Tibial artery (tissue), 4 donors: ENCODE results near the gene ZNF462.

ENCODE experiments used
- DNase-seq, 2 donors: peaks; one replicate each; pipeline ENCODE4 v3.0.0-alpha.2; 2019
- H3K27ac ChIP-seq, 2 donors: fragments of 200-600 bp; sonication (generic) in 1 of 2; 1 replicate in 1 of 2; 2 replicates in 1 of 2; pipeline ENCODE4 v1.5.1; 2018 to 2019; ENCODE audit warnings: mild to moderate bottlenecking in 1 of 2
- H3K27me3 ChIP-seq, 2 donors: fragments of 200-600 bp; sonication (generic) in 1 of 2; one replicate each; pipeline versions ENCODE4 v1.5.1 to v1.6.0; 2016 to 2019
- H3K36me3 ChIP-seq, 3 donors: fragments of 200-600 bp; sonication (generic) in 2 of 3; one replicate each; pipeline ENCODE4 v1.5.1; 2016 to 2019; ENCODE audit warnings: mild to moderate bottlenecking in 2 of 3
- H3K4me1 ChIP-seq, 4 donors: fragments of 200-600 bp; sonication (generic) in 2 of 4; 1 replicate in 3 of 4; 2 replicates in 1 of 4; pipeline ENCODE4 v1.5.1; 2016 to 2019
- H3K4me3 ChIP-seq, 2 donors: fragments of 200-600 bp; sonication (generic) in 1 of 2; 1 replicate in 1 of 2; 2 replicates in 1 of 2; pipeline ENCODE4 v1.5.1; 2018 to 2019; ENCODE audit warnings: mild to moderate bottlenecking in 2 of 2
- H3K9me3 ChIP-seq, 3 donors: fragments of 200-600 bp; sonication (generic) in 1 of 3; one replicate each; pipeline ENCODE4 v1.5.1; 2016 to 2019
- CTCF ChIP-seq, 2 experiments: fragments of 200-600 bp in 1 of 2; fragments of 450-650 bp in 1 of 2; IDR thresholded peaks; one replicate each; pipeline ENCODE4 v1.5.1; 2017 to 2019; ENCODE audit warnings: antibody characterized with exemption in 2 of 2, mild to moderate bottlenecking in 1 of 2, moderate library complexity in 1 of 2
- intact Hi-C: fragments of 100-400 bp; cut with DNase I; formaldehyde crosslinking; loops from one replicate; pipeline ENCODE4 v1.15.0; 2023; ENCODE audit warnings: low total_unique reads

The ZNF462 gene

GRCh38 chr9:106969696-106970095, 106.7 kb downstream of the ZNF462 start:
- intact Hi-C loops: no loop called here
- H3K27ac ChIP-seq: no peak overlapping the region
- no peak for DNase-seq

GRCh38 chr9:106970219-106970975, 107.4 kb downstream of the ZNF462 start:
- TF ChIP-seq CTCF (IDR thresholded peaks at IDR 0.05): no peak
- no peaks in the 10 kb centered on the region for H3K9me3 ChIP-seq
- no peaks in the 10 kb centered on the region for H3K4me1 ChIP-seq
- H3K36me3 ChIP-seq: peaks cover 19 to 31% (median 27%) of the 10 kb centered on the region in 3 donors
- intact Hi-C loops: no loop called here
- H3K27ac ChIP-seq: no peak overlapping the region
- H3K27me3 ChIP-seq: no peaks in the 10 kb centered on the region
- no peak overlapping the region for H3K4me3 ChIP-seq
- no peak for DNase-seq

More at GRCh38 chr9:106969696-106970095, 106.7 kb downstream of the ZNF462 start:
- Histone ChIP-seq H3K4me1 (no peaks in the 10 kb centered on the region), H3K4me3 (no peak overlapping the region), H3K27me3 (no peaks in the 10 kb centered on the region), H3K36me3 (peaks cover 19 to 24% (median 20%) of the 10 kb centered on the region in 3 donors), H3K9me3 (no peaks in the 10 kb centered on the region)
- TF ChIP-seq CTCF (IDR thresholded peaks at IDR 0.05): no peak

GRCh38 chr9:106970976-106971457, 108.1 kb downstream of the ZNF462 start:
- no peak for DNase-seq
- TF ChIP-seq CTCF (IDR thresholded peaks at IDR 0.05): no peak
- peaks cover 19 to 37% (median 32%) of the 10 kb centered on the region in 3 donors for H3K36me3 ChIP-seq
- H3K4me1 ChIP-seq: no peaks in the 10 kb centered on the region
- H3K27me3 ChIP-seq: no peaks in the 10 kb centered on the region
- no peaks in the 10 kb centered on the region for H3K9me3 ChIP-seq
- no peak overlapping the region for H3K4me3 ChIP-seq
- no peak overlapping the region for H3K27ac ChIP-seq
- intact Hi-C loops: no loop called here

GRCh38 chr9:106972082-106972481, 109.1 kb downstream of the ZNF462 start:
- no peak for TF ChIP-seq CTCF (IDR thresholded peaks at IDR 0.05)
- Histone ChIP-seq H3K4me3 (no peak overlapping the region), H3K4me1 (no peaks in the 10 kb centered on the region), H3K27me3 (no peaks in the 10 kb centered on the region), H3K27ac (no peak overlapping the region), H3K36me3 (peaks cover 19 to 48% (median 41%) of the 10 kb centered on the region in 3 donors), H3K9me3 (no peaks in the 10 kb centered on the region)
- intact Hi-C loops: no loop called here
- no peak for DNase-seq

- no peaks in the 10 kb centered on the region for H3K4me1 ChIP-seq
- intact Hi-C loops: no loop called here
- no peak for TF ChIP-seq CTCF (IDR thresholded peaks at IDR 0.05)
- no peak overlapping the region for H3K27ac ChIP-seq
- H3K4me3 ChIP-seq: no peak overlapping the region
- no peaks in the 10 kb centered on the region for H3K27me3 ChIP-seq
- no peaks in the 10 kb centered on the region for H3K9me3 ChIP-seq
- DNase-seq: no peak
- H3K36me3 ChIP-seq: peaks cover 19 to 69% (median 45%) of the 10 kb centered on the region in 3 donors
Observed at GRCh38 chr9:106974341-106974740, 111.4 kb downstream of the ZNF462 start.
